NCI-H69 (cell line): ENCODE data around the gene TNNC1.

Experiments used
- DNase-seq: peaks from one replicate; lab custom pipeline; 2025; lab: John Stamatoyannopoulos, UW

Gene TNNC1

DNA sequence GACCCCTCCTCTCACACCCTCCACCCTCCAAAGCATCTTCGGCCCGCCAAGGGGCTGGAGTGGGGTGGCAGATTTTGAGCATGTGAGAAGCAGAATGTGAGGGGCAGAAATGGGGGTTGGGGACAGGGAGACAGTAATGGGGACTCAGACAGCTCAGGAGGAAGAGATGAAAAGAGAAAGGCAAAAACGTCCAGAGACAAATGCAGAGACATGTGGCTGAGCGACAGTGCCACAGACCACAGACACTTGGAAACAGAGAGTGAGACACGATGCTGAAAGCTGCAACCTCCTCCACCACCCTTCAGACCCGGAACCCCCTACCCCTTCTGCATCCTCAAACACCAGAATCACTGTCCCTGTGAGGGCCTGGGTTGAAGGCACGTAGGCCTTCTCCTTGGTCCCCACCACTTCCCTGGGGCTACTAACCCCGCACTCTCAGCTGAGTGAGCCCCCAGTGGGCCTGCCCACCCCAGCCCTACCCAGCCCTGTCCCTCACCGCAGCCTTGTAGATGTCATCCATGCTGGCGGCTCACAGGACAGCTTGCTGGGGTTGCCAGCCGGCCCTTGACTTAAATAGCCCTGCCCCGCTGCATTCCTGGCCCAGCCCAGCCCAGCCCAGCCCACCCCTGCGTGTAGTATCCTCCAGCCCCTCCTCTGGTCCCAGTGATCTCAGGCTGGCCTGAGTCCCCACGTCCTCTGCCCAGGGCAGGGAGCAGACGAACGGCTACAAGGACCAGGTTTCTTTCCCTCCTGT lies at the start of gene TNNC1:
TNNC1 (minus strand) TSS at position 546 of the 754 bp plus-strand sequence; CDS start at position 520, 26 bp downstream.
- DNase-seq, result no peak

DNA sequence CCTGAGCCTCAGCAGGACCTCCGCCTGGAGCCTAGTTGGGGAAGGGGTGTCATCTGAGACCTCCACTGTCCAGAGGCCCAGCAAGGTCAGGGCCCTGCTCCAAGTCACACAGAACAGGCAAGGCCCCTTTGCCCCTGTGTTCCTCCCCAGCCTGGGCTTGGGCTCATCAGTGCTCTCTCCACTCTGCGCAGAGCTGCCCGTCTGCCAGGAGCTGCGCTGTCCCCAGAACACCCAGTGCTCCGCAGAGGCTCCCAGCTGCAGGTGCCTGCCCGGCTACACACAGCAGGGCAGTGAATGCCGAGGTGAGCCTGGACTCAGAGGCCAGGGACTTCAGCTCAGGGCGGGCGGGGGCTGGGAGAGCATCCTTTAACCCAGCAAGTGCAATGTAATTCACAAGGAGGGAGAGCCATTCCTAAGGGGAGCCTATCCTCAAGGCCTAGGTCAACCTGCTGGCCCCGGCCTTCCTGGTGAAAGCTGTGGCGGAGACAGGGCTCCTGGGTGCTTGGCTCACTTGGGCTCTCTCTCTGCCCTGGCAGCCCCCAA lies 49.0 kb upstream of the TNNC1 start:
- DNase-seq, result no peak

DNA sequence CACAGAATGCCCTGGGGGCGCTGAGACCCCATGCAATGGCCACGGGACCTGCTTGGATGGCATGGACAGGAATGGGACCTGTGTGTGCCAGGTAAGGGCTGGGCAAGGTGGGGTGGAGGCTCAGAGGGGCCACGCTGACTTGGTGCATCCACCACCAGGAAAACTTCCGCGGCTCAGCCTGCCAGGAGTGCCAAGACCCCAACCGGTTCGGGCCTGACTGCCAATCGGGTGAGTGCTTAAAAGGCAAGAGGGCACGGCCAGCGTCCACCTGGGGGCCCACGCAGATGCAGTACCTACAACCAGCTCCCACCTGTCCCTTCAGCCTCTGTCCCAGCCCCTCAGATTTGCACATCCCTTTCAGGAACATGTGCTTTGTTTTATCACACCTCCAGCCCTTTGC lies 48.2 kb upstream of the TNNC1 start:
- no peak for DNase-seq

DNA sequence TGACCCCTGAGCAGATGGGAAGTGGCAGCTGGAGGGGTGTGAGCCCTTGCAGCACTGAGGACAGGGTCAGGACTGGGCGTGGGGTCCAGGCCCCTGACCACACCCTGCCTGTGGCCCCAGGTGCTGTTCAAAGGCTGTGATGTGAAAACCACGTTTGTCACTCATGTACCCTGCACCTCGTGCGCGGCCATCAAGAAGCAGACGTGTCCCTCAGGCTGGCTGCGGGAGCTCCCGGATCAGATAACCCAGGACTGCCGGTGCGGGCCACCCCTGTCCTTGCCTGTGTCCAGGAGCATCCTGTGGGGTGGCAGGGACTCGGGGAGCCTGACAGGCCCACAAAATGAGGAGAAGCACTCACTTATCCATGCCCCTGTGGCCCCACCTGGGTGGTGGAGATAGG lies 47.2 kb upstream of the TNNC1 start:
- no peak for DNase-seq

DNA sequence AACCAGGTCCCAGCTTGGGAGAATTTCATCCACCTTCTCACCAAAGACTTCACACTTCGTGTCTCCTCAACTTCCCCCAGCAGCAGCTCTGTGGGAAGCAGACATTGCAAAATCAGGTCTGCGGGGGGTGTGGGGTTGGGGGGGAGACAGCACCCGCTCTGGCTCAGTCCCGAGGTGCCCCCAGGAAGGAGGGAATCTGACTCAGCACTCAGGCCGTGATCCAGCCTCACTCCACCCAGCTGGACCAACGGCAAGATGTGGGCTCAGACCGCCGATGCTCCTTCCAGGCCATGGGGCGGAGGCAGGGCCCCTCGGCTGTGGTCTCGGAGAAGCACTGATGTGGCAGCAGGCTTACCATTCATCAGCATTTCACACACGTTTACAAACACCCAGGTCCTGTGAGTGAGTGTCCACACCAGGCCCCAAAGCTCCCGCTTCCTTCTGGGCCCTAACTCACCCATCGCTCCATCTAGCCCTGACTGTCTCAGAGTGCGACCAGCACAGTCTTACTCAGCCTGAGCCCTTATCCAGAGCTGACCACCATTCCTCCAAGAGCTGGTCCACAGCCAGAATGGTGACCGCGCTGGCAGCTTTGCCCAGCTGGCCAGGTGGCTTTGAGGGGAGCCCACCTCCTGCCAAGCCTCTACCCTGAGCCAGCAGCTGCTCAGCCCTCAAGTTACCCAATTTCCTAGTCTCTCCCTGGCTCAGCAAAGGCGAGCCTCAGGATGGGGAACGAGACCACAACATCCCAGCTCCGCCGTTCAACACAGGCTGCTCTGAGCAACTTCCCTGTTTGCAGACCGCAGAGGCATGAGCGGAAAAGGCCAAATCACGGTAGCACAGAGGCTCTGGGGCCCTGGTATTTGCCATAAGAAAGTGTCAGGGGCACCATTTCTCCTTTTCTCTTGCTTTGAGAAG lies 44.6 kb upstream of the TNNC1 start:
- no peak for DNase-seq

DNA sequence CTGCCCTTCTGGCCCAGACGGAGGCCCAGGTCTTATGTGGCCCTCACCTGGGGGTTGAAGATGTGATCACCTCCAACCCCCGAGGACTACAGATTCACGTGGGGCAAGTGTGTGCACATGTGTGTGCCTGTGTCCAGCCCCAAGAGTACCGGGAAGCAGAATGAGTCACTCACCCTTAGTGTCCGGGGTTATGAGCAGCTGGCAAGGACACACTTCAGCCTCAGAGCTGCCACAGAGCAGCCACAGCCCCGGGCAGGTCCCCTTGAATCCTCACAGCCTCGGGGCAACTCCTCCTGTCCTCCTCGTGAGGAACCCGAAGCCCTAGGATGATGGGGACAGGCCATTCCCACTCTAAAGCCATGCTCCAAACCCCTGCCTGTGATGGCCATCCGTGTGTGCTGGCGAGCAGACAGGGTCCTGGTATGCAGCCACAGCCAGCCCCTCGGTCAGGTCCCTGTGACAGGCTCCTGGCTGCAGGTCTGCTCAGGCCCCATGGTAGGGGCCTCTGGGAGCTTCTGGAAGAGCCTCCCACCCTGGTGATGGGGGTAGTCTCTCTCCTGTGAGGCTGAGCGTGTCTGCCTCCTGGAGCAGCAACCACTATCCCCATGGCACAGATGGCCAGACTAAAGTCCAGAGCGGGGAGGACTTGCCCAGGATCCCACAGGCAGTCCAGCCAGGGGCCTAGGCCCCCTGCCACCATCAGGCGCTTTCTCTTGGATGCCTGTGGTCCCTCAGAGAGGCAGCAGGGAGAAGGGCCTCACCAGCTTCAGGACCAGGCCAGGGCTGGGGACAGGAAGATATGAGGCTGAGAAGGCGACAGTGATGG lies 42.1 kb upstream of the TNNC1 start:
- no peak for DNase-seq

DNA sequence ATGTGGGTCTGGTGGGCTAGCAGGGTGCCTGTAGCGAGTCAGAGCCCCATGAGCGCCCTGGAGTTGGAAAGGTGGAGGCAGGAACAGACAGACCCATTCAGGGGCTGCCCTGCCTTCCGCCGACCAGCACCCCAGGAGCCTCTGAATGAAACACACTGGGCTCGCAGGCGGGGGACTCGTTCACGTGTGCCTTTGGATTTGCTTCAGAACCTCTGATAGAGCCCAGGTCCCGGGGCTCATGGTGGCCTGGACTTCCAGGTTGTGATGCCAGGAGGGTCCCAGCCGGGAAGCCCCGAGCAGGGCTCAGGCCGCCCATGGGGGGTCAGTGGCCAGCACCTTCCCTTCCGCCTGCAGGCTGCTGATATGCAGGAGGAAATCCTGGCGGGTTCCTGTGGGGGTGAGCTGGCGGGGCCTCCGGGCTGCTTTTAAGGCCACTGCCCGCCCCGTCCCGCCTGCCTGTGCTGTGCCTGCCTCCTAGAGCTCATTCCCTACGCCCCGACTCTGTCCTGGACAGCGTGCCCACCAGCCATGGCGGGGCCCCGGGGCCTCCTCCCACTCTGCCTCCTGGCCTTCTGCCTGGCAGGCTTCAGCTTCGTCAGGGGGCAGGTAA lies 41.1 kb upstream of the TNNC1 start, which contains the start of gene STAB1:
STAB1 (plus strand) TSS at position 453 of the 610 bp plus-strand sequence; CDS start at position 529, 76 bp downstream.
- DNase-seq, result no peak

DNA sequence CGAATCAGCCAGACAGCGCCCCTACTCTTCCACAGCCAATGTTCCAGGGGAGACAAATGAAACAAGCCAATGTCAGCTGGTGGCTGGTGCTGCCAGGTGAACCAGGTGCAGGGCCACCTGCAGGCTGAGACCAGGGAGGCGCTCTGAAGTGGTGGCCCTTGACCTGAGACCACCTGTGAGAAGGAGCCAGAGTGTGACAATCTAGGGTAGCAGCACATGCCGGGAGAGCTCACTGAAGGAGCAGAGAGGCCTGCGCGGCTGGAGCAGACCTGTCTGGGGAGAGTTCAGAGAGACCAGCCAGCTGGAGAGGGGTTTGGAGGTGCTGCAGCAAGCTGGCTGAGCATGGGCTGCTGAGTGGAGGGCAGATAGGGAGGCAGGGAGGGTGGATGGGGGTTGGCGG lies 40.6 kb upstream of the TNNC1 start:
- DNase-seq, result peak; percentile 26

DNA sequence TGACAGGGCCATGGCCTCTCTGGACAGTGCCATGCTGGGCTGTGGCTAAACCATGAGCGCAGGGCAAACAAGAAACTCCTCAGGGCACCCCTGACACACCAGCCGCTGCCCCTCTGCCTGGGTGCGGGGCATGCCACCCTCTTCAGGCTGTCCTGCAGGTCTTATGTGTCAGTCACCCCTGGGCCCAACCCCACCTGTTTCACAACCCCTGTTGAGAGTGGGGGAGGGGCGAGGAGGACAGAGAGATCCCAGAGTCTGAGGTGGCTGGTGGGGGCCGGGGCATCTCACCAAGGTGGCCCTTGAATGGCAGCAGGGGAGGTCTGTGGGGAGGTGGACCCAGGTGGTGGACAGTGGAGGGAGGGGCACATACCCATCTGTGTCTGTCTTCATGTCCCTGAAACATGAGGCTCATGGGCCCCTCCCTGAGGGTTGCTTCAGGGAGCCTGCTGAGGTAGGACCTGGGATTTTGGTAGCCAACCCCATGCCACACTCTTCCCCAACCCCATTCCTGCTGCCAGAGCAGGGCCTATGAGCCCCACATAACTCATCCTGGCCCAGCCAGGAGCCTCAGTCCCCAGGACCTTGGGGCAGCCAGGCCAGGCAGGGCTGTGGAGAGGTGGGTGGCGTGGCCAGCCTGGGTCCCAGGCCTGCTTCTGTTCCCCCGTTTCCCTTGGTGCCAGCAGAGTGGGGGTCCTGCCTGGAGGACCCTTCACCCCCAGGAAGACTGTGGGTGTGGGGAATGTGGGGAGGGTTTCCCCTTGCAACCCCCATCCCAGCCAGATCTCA lies 39.6 kb upstream of the TNNC1 start:
- no peak for DNase-seq

DNA sequence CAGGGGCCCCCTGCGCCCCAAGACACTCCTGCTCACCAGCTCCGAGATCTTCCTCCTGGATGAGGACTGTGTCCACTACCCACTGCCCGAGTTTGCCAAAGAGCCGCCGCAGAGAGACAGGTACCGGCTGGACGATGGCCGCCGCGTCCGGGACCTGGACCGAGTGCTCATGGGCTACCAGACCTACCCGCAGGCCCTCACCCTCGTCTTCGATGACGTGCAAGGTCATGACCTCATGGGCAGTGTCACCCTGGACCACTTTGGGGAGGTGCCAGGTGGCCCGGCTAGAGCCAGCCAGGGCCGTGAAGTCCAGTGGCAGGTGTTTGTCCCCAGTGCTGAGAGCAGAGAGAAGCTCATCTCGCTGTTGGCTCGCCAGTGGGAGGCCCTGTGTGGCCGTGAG lies 38.2 kb upstream of the TNNC1 start:
- no peak for DNase-seq

DNA sequence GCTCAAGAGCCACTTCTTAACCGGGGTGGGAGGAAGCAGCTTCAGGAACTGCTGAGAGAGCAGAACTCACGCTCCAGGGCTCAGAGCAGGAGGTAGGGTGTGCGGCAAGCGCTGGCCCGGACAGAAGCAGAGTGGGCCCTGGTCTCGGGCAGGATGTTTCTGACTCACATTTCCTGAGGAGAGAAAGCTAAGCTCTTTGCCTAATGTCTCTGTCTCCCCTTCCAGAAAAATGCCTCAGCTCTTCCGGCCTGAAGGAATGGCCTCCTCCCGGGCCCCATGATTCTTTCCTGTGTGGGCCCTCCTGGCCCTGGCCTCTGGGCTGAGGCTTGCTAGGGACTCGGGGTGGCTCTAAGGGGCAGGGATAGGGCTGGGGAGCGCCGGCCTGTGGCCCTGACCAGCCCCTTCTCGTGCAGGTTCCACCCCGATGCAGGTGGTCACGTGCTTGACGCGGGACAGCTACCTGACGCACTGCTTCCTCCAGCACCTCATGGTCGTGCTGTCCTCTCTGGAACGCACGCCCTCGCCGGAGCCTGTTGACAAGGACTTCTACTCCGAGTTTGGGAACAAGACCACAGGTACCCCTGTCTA lies 37.2 kb upstream of the TNNC1 start:
- no peak for DNase-seq

DNA sequence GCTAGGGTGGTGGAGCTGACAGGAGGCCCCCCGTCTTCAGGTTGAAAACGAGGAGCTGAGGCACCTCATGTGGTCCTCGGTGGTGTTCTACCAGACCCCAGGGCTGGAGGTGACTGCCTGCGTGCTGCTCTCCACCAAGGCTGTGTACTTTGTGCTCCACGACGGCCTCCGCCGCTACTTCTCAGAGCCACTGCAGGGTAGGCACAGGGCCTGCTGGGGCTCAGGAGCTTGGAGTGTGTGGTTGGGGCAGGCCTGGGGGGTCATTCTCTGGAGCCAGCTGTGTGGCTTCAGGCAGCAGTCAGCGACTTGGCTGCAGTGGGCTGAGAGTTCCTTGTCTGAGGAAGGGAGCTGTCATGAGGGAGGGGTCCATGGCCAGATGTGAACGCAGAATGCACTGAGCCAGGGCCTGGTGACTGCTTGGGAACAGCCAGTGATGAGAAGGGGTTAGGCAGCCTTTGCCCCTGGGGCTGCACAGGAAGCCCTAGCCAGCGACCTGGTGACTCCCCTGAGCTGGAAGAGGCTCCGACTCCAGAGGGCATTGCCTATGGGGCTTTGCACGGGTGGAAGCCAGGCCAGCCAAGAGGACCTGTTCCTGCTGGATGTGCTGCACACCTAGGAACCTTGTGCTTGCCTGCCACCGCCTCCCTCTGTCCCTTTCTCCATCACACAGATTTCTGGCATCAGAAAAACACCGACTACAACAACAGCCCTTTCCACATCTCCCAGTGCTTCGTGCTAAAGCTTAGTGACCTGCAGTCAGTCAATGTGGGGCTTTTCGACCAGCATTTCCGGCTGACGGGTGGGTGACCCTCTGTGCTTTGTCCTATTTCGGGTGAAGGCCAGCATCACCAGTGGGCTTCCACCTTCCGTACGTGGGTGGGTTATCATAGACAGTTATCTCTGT lies 36.4 kb upstream of the TNNC1 start:
- no peak for DNase-seq

DNA sequence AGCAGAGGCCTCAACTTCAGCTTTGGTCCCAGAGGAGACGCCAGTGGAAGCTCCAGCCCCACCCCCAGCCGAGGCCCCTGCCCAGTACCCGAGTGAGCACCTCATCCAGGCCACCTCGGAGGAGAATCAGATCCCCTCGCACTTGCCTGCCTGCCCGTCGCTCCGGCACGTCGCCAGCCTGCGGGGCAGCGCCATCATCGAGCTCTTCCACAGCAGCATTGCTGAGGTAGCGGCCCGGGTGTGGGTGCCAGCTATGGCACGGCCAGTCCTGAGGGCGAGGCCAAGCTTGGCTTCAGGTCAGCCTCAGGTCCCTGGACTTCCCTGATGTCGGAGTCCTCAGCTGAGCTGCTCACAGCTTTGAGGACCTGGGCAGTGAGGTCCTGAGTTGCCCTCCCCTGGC lies 35.6 kb upstream of the TNNC1 start:
- no peak for DNase-seq

DNA sequence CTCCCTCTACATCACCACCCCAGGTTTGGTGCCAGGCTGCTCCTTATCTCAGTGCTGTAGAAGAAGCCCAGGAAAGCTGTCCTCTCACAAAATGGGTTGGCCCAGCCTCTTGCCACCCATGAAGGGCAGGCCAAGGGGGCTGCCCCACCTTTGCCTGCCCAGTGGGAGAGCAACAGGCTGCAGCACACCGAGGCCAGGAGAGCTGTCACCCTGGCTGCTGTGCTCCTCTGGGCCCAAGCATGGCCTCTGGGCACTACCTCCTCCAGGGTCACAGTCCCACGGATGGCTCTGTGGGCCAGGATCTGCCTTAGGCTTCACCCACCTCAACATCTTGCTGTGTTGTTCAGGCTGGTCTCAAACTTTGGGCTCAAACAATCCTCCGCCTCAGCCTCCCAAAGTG lies 34.9 kb upstream of the TNNC1 start:
- DNase-seq, result no peak

DNA sequence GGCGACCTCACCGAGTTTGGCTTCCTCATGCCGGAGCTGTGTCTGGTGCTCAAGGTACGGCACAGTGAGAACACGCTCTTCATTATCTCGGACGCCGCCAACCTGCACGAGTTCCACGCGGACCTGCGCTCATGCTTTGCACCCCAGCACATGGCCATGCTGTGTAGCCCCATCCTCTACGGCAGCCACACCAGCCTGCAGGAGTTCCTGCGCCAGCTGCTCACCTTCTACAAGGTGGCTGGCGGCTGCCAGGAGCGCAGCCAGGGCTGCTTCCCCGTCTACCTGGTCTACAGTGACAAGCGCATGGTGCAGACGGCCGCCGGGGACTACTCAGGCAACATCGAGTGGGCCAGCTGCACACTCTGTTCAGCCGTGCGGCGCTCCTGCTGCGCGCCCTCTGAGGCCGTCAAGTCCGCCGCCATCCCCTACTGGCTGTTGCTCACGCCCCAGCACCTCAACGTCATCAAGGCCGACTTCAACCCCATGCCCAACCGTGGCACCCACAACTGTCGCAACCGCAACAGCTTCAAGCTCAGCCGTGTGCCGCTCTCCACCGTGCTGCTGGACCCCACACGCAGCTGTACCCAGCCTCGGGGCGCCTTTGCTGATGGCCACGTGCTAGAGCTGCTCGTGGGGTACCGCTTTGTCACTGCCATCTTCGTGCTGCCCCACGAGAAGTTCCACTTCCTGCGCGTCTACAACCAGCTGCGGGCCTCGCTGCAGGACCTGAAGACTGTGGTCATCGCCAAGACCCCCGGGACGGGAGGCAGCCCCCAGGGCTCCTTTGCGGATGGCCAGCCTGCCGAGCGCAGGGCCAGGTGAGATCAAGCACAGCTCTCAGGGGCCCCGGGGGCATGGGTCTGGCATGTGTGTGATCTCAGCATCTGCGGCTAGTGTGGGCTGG lies 34.2 kb upstream of the TNNC1 start:
- DNase-seq, result no peak

DNA sequence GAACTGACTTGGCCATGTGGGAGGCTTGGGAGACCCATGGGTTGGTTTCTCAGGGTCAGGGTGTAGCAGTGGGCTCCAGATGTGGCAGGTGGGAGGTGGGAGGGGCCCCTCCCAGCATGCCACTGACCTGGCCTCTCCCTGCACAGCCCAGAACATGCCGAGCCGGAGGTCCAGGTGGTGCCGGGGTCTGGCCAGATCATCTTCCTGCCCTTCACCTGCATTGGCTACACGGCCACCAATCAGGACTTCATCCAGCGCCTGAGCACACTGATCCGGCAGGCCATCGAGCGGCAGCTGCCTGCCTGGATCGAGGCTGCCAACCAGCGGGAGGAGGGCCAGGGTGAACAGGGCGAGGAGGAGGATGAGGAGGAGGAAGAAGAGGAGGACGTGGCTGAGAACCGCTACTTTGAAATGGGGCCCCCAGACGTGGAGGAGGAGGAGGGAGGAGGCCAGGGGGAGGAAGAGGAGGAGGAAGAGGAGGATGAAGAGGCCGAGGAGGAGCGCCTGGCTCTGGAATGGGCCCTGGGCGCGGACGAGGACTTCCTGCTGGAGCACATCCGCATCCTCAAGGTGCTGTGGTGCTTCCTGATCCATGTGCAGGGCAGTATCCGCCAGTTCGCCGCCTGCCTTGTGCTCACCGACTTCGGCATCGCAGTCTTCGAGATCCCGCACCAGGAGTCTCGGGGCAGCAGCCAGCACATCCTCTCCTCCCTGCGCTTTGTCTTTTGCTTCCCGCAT lies 33.4 kb upstream of the TNNC1 start:
- no peak for DNase-seq

DNA sequence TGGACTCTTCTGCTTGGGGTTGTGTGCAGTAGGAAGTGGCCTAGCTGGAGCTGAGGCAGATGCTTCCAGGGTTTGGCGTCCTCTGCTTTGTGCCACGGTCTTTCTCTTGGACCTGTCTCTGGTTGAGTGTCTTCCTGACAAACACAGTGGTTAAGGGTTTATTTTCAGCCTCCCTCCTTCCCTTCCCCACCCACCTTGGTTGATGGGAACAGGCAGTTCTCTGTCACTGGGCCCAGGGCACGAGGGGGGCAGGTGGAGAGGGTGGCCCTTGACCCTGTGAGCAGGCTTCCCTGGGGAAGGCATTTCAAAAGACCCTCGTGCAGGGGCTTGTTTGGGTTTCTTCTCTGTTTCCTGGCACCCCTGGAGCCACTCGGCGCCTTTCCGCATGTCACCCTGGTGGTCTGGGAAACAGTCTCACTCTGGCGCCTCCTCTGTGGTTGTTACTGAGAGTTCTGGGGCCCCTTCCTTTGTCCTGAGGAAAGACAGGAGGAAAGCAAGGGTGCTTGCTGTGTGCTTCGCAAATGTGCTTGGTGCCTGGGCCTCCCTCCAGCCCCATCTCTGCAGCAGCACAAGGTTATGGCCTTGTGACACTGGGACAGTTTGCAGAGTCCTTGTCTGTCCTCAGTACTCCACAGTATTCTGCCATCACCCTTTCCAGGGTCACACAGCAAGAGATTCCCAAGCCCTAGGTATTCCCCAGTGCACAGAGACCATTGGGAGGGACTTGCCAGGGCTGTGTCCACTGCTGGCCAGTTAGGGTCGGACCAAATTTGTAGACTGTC lies 31.0 kb upstream of the TNNC1 start:
- DNase-seq, result no peak
